ENCODE results near the gene TRABD2B. TPM values are rescaled to one million over a fixed set of nuclear protein-coding genes. Genes with fewer than 3 reads are reported as not detected.

The TRABD2B gene
- total RNA-seq, 1 experiment from 2014 or later: not detected

GRCh38 chr1:48022306-48022705 is 25.1 kb upstream of the TRABD2B start:
- no peak for DNase-seq (ENCODE audit: low read depth)

- DNase-seq (ENCODE audit: low read depth): no peak
Measured at GRCh38 chr1:48021792-48022191, 24.6 kb upstream of the TRABD2B start.

- DNase-seq (ENCODE audit: low read depth): no peak
Measured at GRCh38 chr1:48019714-48020315, 22.6 kb upstream of the TRABD2B start.

GRCh38 chr1:48018799-48019198 is 21.6 kb upstream of the TRABD2B start:
- no peak for DNase-seq (ENCODE audit: low read depth)

GRCh38 chr1:48017716-48018115 is 20.5 kb upstream of the TRABD2B start:
- no peak for DNase-seq (ENCODE audit: low read depth)

GRCh38 chr1:48016515-48016914 is 19.3 kb upstream of the TRABD2B start:
- DNase-seq (ENCODE audit: low read depth): no peak

GRCh38 chr1:48013270-48013669 is 16.1 kb upstream of the TRABD2B start:
- no peak for DNase-seq (ENCODE audit: low read depth)

- DNase-seq (ENCODE audit: low read depth): no peak
Measured at GRCh38 chr1:48007047-48007446, 9.9 kb upstream of the TRABD2B start.

GRCh38 chr1:48006264-48006663 is 9.1 kb upstream of the TRABD2B start:
- no peak for DNase-seq (ENCODE audit: low read depth)

- no peak for DNase-seq (ENCODE audit: low read depth)
Measured at GRCh38 chr1:48005253-48006117, 8.3 kb upstream of the TRABD2B start.

- no peak for DNase-seq (ENCODE audit: low read depth)
Measured at GRCh38 chr1:48003741-48004531, 6.8 kb upstream of the TRABD2B start.

GRCh38 chr1:48002142-48002541 is 5.0 kb upstream of the TRABD2B start:
- DNase-seq (ENCODE audit: low read depth): no peak

GRCh38 chr1:48001696-48002095 is 4.5 kb upstream of the TRABD2B start:
- DNase-seq (ENCODE audit: low read depth): no peak

GRCh38 chr1:48000883-48001282 is 3.7 kb upstream of the TRABD2B start:
- no peak for DNase-seq (ENCODE audit: low read depth)

- DNase-seq (ENCODE audit: low read depth): no peak
Measured at GRCh38 chr1:47999097-47999496, 1.9 kb upstream of the TRABD2B start.

GRCh38 chr1:47998396-47998990 is 1.3 kb upstream of the TRABD2B start:
- DNase-seq (ENCODE audit: low read depth): no peak

- no peak for DNase-seq (ENCODE audit: low read depth)
Measured at GRCh38 chr1:47996406-47997226, 569 bp downstream of the TRABD2B start.

- no peak for DNase-seq (ENCODE audit: low read depth)
Measured at GRCh38 chr1:47996060-47996405, 1.2 kb downstream of the TRABD2B start.

GRCh38 chr1:47995306-47996050 is 1.7 kb downstream of the TRABD2B start:
- no peak for DNase-seq (ENCODE audit: low read depth)

GRCh38 chr1:47993881-47994625 is 3.1 kb downstream of the TRABD2B start:
- DNase-seq (ENCODE audit: low read depth): no peak

All from M059J (cell line).